HL-60 (cell line): ENCODE data around the gene EEIG2.

ENCODE experiments used
- CTCF ChIP-seq: IDR thresholded peaks from one replicate; pipeline ENCODE4 v1.5.1; 2011; ENCODE audit warnings: low read length, control low read depth, inconsistent platforms; ENCODE audit not compliant: insufficient read depth
- GABPA ChIP-seq: IDR thresholded peaks from 2 replicates; pipeline ENCODE4 v1.6.1; 2012; ENCODE audit warnings: low read depth
- POLR2AphosphoS5 ChIP-seq: IDR thresholded peaks from 2 replicates; pipeline ENCODE4 v1.6.1; 2012; ENCODE audit warnings: low read depth
- REST ChIP-seq: IDR thresholded peaks from 2 replicates; pipeline ENCODE4 v1.6.1; 2012; ENCODE audit warnings: low read depth; ENCODE audit not compliant: insufficient replicate concordance
- SPI1 ChIP-seq: IDR thresholded peaks from 2 replicates; pipeline ENCODE4 v1.6.1; 2012; ENCODE audit warnings: low read depth, mild to moderate bottlenecking, borderline replicate concordance

DNA sequence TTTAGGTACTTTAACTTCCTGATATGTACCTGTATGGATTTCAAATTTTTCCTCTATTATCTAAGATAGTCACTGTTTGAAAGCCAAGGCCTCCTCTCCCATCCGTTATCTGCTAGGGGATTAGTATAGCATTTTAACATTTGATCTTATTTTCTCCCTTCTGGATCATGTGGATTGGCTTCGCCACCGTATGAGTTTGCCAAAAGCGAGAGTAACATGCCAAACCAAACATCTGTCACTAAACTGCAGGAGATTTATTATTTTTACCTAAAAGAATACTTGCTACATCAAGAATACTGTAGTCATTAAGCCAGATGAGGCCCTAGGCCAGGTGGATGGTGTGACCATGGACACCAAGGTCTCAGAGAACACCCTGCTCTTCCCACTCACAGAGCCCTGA lies 28.5 kb upstream of the EEIG2 start:
- no peak for TF ChIP-seq POLR2AphosphoS5
- TF ChIP-seq REST: no peak
- no peak for TF ChIP-seq CTCF
- no peak for TF ChIP-seq GABPA
- no peak for TF ChIP-seq SPI1
